ENCODE results near the gene FRAS1.

Gene FRAS1

DNA sequence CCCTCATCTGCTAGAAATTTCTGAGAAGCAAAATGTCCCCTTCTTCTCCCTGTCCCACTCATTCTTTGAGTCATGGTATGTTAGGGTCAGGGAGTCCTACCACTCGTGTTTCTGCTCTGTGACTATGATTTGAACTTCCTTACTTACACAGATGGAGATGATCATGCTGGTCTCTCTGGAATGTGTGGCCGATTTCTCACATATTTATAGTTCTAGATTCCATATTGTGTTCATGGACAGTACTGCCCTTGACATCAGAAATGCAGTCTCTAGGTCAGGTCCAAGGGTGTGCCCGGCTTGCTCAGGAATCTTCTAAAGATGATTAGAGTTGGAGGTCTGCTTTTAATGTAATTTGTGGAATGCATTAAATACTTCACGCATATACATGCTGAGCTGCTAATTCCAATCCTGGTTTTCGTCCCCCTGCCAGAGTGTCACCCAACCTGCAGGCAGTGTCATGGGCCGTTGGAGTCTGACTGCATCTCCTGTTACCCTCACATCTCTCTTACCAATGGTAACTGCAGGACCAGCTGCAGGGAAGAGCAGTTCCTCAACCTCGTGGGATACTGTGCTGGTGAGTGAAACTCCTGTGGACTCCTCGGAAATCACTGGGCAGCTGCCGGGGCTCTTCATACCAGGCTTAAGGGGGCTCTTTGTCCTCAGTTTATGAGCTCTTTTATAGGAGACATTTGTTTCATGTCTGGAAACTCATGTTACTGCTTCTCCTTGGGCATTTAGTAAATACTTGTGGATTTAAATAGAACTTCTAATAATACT, 280.3 kb downstream of the FRAS1 start:
- Histone ChIP-seq H3K4me1 (ENCODE audit: control insufficient read depth in 1 of 2, insufficient read depth in 1 of 2, low read depth in 1 of 2, low read length in 1 of 2) (no peaks in the 10 kb centered on the region), H3K4me3 (ENCODE audit: low read depth in 1 of 2, low read length in 1 of 2) (no peak overlapping the region), H3K9me3 (no peaks in the 10 kb centered on the region), H3K27ac (no peak overlapping the region), H3K27me3 (peaks cover 11% of the 10 kb centered on the region), H3K36me3 (no peaks in the 10 kb centered on the region)
- TF ChIP-seq, protein P1, sequence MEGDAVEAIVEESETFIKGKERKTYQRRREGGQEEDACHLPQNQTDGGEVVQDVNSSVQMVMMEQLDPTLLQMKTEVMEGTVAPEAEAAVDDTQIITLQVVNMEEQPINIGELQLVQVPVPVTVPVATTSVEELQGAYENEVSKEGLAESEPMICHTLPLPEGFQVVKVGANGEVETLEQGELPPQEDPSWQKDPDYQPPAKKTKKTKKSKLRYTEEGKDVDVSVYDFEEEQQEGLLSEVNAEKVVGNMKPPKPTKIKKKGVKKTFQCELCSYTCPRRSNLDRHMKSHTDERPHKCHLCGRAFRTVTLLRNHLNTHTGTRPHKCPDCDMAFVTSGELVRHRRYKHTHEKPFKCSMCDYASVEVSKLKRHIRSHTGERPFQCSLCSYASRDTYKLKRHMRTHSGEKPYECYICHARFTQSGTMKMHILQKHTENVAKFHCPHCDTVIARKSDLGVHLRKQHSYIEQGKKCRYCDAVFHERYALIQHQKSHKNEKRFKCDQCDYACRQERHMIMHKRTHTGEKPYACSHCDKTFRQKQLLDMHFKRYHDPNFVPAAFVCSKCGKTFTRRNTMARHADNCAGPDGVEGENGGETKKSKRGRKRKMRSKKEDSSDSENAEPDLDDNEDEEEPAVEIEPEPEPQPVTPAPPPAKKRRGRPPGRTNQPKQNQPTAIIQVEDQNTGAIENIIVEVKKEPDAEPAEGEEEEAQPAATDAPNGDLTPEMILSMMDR (IDR thresholded peaks at IDR 0.05) = no peak

DNA sequence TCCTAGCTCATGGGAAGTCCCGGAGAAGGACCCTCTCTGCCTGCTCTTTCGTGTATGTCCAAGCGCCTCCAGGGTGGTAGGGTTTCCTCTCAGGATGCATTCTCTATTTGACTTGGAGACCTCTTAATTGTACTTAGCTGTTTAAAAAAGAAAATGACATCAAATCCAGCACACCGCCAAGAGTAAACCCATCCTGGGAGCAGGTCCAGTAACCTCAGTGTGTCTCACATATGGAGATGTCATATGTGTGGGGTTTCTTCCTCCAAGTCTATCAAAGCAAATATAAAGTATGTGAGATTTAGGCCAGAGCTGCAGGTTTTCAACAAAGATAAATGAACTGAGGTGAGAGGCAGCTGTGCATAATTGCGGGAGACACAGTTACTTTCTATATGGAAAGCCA, 285.0 kb downstream of the FRAS1 start:
- TF ChIP-seq, protein P1 (IDR thresholded peaks at IDR 0.05) = no peak
- Histone ChIP-seq H3K36me3 (no peaks in the 10 kb centered on the region), H3K27me3 (peaks cover 18% of the 10 kb centered on the region), H3K4me1 (ENCODE audit: control insufficient read depth in 1 of 2, insufficient read depth in 1 of 2, low read depth in 1 of 2, low read length in 1 of 2) (no peaks in the 10 kb centered on the region), H3K4me3 (ENCODE audit: low read depth in 1 of 2, low read length in 1 of 2) (no peak overlapping the region), H3K27ac (no peak overlapping the region), H3K9me3 (no peaks in the 10 kb centered on the region)

DNA sequence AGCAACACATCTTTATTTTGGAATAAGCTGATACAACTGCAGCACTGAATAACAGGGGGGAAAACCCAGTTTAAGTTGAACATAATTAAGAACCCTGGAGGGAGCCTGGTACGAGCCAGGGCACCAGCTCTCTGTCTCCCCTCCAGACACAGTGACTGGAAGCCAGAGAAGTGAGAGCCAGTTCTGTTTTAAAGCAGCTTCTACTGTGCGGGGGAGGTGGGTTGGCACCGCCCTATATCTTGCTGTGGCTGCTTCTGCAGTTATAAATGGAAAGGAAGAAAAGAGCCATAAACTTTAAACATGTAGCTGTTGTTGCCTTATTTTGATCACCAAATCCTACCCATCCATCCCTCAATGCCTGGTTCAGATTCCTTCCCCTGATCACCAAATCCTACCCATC, 286.6 kb downstream of the FRAS1 start:
- H3K4me1 ChIP-seq (ENCODE audit: control insufficient read depth in 1 of 2, insufficient read depth in 1 of 2, low read depth in 1 of 2, low read length in 1 of 2) = no peaks in the 10 kb centered on the region
- no peaks in the 10 kb centered on the region for H3K9me3 ChIP-seq
- no peak overlapping the region for H3K27ac ChIP-seq
- TF ChIP-seq, protein P1 (IDR thresholded peaks at IDR 0.05) = no peak
- H3K27me3 ChIP-seq = peaks cover 12% of the 10 kb centered on the region
- no peaks in the 10 kb centered on the region for H3K36me3 ChIP-seq
- no peak overlapping the region for H3K4me3 ChIP-seq (ENCODE audit: low read depth in 1 of 2, low read length in 1 of 2)

DNA sequence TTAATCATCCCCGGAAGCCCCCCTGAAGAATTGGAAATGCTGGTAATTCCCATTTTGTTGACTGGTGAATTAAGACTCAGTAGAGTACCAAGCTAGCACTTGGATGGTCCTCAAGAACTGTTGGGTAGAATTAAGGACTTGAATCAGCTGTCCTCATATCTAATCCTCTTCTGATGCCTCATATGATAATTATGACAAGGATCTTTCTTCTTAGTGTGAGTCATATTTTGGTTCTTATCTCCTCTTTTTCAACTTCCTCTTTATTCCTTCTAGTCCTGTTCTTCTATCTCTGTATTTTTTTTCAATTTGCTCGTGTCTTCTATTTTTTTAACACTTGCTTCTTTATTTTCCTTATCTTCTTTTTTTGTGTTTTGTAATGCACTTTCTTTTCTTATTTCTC, 288.1 kb downstream of the FRAS1 start:
- Histone ChIP-seq H3K9me3 (no peaks in the 10 kb centered on the region), H3K36me3 (no peaks in the 10 kb centered on the region), H3K4me1 (ENCODE audit: control insufficient read depth in 1 of 2, insufficient read depth in 1 of 2, low read depth in 1 of 2, low read length in 1 of 2) (no peaks in the 10 kb centered on the region), H3K27me3 (peaks cover 12% of the 10 kb centered on the region), H3K27ac (no peak overlapping the region), H3K4me3 (ENCODE audit: low read depth in 1 of 2, low read length in 1 of 2) (no peak overlapping the region)
- TF ChIP-seq, protein P1 (IDR thresholded peaks at IDR 0.05) = no peak

DNA sequence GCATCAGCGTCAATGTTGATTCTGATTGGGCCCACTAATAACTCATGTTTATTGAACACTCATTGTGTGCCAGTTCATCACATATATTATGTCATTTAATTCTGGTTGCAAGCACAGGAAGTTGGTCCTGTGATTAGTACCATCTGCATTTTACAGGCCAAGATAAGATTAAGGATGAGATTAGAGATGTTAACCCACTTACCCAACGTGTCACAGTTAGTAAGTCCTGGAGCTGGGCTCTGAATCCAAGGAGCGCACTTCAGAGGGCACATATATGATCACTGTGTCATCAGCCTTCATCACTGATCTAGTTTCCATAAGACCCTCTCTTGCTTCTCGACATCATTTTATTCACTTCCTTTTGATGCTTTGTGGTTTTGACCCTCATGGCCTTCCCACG, 289.1 kb downstream of the FRAS1 start:
- no peaks in the 10 kb centered on the region for H3K9me3 ChIP-seq
- H3K4me3 ChIP-seq (ENCODE audit: low read depth in 1 of 2, low read length in 1 of 2) = no peak overlapping the region
- no peaks in the 10 kb centered on the region for H3K36me3 ChIP-seq
- H3K4me1 ChIP-seq (ENCODE audit: control insufficient read depth in 1 of 2, insufficient read depth in 1 of 2, low read depth in 1 of 2, low read length in 1 of 2) = no peaks in the 10 kb centered on the region
- TF ChIP-seq, protein P1 (IDR thresholded peaks at IDR 0.05) = no peak
- peaks cover 12% of the 10 kb centered on the region for H3K27me3 ChIP-seq
- H3K27ac ChIP-seq = no peak overlapping the region
